Measurements from ENCODE around the gene TPI1. TPM values are rescaled to one million over a fixed set of nuclear protein-coding genes. Genes with fewer than 3 reads are reported as not detected.

Gene TPI1
- total and polyA plus RNA-seq, 4 donors, result 190 to 547 (median 396) TPM

- WGBS, result 91% methylated on average over 7 of the region's 7 CpGs
- Histone ChIP-seq H3K4me1 (ENCODE audit: control insufficient read depth in 4 of 4, insufficient read depth in 4 of 4, low read length in 3 of 4) (peaks cover 0 to 7% (median 3%) of the 10 kb centered on the region in 4 donors), H3K9ac (ENCODE audit: low read depth in 1 of 2, low read length in 2 of 2) (no peak overlapping the region), H3K36me3 (ENCODE audit: control insufficient read depth in 4 of 4, insufficient read depth in 3 of 4, low read depth in 1 of 4, low read length in 3 of 4) (no peaks in the 10 kb centered on the region), H3K27ac (ENCODE audit: low read depth in 1 of 2, low read length in 2 of 2) (no peak overlapping the region), H3K9me3 (ENCODE audit: control insufficient read depth in 4 of 4, low read length in 3 of 4) (no peaks in the 10 kb centered on the region), H3K27me3 (ENCODE audit: control insufficient read depth in 4 of 4, insufficient read depth in 4 of 4, low read length in 3 of 4) (no peaks in the 10 kb centered on the region), H3K4me3 (ENCODE audit: low read depth in 1 of 3, low read length in 3 of 3) (no peak overlapping the region)
- no peak for DNase-seq (ENCODE audit: low spot score)
- no peak for TF ChIP-seq HNF4G (IDR thresholded peaks at IDR 0.05)
- TF ChIP-seq YY1 (IDR thresholded peaks at IDR 0.05), result no peak
- TF ChIP-seq MAX (IDR thresholded peaks at IDR 0.05), result no peak
- TF ChIP-seq FOXA1 (IDR thresholded peaks at IDR 0.05), result no peak
- TF ChIP-seq TAF1 (conservative IDR thresholded peaks at IDR 0.05), result no peak
- TF ChIP-seq SP1 (IDR thresholded peaks at IDR 0.05), result no peak
- no peak for TF ChIP-seq FOXA2 (IDR thresholded peaks at IDR 0.05)
- no peak for TF ChIP-seq RXRA (IDR thresholded peaks at IDR 0.05)
- TF ChIP-seq REST (IDR thresholded peaks at IDR 0.05), result no peak
- TF ChIP-seq CTCF (IDR thresholded peaks at IDR 0.05; ENCODE audit: low read depth, low read length, missing input control), result no peak
- no peak for TF ChIP-seq EGR1 (IDR thresholded peaks at IDR 0.05; ENCODE audit: low read depth in 2 of 2)
- no peak for TF ChIP-seq RAD21 (IDR thresholded peaks at IDR 0.05)
- TF ChIP-seq HNF4A (conservative IDR thresholded peaks at IDR 0.05), result no peak
- TF ChIP-seq NR2F2 (IDR thresholded peaks at IDR 0.05), result no peak
- no peak for TF ChIP-seq ZBTB33 (IDR thresholded peaks at IDR 0.05)
- TF ChIP-seq GABPA (IDR thresholded peaks at IDR 0.05 in 1 of 2, conservative IDR thresholded peaks at IDR 0.05 in 1 of 2), result no peak
- no peak for TF ChIP-seq ATF3 (IDR thresholded peaks at IDR 0.05)
Observed at GRCh38 chr12:6846316-6846869, 20.9 kb upstream of the TPI1 start.

Measured in liver (tissue), 9 donors.